G401.6 (cell line): ENCODE results near the gene SGIP1.
A peak's percentile ranks its signal among the peaks of the same experiment; 100 is the strongest.
"Not testable (repeated sequence)": the region's sequence is repeated elsewhere in the genome, so short reads cannot be mapped to it uniquely, and the experiment has no call there.

Source experiments
- FAIRE-seq: peaks from 2 replicates; lab custom pipeline; 2012; peaks lifted over from hg19 to GRCh38; lab: Jason Lieb, UNC

Gene SGIP1

DNA sequence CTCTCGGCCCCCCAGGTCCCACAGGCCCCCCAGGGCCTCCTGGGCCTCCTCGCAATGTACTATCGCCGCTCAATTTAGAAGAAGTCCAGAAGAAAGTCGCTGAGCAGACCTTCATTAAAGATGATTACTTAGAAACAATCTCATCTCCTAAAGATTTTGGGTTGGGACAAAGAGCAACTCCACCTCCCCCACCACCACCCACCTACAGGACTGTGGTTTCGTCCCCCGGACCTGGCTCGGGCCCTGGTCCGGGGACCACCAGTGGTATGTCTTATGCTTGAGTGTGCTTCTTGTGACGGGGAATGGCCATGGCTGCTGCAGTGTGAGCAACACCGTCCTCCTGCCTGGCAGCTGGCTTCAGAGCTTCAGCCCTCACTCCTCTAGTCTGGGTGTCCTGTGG is 148.2 kb downstream of the SGIP1 start:
- no peak for FAIRE-seq

DNA sequence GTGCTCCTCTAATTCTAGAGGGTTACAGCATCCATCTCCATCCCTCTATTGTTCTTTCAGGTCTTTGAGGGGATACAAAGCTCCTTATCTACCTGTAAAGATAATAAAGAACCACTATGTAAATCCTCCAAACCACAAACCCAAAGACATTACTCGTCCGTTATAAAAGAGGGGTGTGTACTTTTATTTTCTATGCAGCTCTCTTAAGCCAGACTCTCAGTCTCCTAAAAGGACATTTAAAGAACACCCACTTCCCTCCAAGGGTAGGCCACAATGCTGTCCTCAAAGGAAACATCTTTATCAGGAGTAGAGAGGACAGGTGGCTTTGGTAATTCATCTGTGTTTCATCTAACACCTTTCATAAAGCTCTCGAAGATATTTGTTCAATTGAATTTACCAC is 150.4 kb downstream of the SGIP1 start:
- FAIRE-seq = no peak

DNA sequence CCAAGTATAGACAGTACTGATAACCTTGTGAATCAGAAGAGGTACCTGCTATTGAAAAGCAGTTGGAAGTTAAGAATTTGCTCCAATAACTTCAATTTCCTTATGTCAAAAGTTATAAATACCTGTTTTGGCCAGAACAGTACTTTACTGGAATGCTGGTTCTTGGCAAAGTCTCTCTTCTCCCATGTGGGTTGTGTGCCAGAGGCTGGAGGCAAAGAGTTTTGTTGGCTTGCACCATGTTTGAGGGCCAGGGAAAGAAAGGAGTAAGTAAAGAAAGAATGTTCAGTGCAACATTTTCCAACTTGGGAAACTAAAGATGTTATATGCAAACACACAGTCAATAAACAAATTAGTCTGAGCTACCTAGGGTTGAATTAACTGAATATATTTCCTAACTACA is 151.3 kb downstream of the SGIP1 start:
- no peak for FAIRE-seq

DNA sequence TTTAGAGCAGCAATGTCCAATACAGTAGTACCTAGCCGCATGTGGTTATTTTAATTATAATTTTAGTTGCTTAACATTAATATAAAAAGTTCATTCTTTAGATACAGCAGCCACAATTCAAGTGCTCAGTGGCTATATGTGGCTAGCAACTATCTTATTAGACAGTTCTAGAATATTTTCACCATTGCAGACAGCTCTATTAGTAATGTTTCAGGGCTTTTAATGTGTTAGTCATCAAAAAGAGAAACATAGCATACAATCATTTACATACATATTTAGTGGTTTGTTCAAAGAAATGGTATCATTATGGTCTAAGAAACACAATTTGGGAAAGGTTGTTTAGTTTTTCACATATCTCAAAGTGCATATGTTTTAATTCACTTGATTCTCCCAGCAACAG is 151.7 kb downstream of the SGIP1 start:
- no peak for FAIRE-seq

DNA sequence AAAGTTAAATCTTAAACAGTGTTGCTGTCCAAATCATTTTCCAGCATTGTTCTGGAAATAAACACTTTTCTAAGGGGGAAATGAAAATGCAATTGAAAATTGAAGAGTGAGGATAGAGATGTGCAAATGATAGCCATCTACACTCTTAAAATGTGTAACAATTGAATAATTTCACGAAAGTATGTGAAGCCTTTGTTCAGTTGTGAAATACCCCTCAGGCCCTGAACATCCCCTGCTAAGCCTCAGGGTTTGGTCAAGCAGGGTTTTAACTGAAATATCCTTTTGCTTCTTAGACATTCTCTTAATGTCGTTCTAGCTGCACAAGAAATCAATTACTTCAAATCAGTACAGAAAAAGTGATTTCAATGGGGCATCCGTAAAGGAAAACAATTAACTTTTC is 152.5 kb downstream of the SGIP1 start:
- FAIRE-seq = no peak

DNA sequence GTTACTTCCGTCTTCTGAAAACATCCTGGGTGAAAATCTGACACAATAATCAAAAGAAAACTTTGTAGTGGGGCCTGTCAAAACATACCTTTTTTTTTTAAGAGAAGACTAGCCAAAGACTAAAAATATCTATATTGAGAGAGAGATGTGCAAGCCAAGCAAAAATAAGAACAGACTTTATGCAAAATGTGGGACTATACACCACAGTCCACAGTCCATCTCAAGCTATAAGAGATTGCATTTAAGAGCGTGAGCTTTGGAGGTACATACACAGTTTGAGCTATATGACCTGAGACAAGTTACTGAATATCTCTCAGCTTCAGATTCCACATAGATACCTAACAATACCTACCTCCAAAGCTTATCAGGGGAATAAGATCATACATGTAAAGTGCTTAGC is 153.4 kb downstream of the SGIP1 start:
- no peak for FAIRE-seq

DNA sequence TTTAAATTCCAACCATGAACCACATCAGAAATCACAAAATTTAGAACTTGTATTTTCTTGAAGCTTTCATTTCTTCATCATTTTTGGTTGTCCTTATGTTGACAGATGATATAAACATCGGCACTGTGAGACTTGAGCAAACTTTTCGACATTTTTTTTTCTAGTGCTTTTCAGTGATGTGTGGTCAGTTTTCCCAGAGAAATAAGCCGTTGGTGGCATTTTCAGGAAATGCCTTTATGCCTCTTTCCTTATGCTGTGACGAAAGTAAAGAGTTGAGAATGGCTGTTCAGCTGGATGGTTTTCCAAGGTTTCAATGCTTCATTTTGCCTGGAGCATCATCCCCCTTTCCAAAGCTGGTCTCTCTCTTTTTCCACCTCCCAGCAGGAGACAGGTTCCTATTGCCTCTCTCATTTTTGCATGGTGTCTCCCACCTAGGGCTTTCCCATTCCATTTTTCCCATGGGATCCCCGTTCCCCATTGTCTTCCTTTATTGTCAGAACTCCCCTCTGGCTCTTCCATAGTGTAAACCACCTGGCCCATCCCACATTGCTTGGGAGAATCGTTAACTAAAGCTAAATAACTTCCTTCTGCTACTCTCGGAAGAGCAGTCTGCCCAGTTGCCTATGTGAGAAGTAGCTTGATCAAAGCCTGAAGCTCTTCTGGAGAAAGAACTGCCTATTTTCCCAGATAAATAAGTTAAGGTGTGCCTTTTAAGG is 156.9 kb downstream of the SGIP1 start:
- no peak for FAIRE-seq

DNA sequence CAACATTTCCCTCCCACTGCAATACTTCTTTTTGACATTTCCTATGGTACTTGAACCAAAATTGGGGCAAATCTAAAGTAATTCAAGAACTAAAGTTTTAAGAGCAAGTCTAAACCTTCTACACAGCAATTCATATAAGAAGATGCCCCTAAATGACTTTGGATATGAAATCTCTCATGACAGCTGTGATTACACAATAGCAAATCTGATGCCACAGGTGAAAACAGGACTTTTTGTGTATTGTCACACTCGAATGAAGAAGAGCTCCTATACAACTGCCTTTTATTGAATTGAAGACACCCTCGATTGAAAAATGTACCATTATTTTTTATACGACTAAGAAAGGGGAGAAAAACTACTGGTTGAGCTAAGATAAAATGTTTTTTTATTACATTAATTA is 158.7 kb downstream of the SGIP1 start:
- FAIRE-seq = no peak

DNA sequence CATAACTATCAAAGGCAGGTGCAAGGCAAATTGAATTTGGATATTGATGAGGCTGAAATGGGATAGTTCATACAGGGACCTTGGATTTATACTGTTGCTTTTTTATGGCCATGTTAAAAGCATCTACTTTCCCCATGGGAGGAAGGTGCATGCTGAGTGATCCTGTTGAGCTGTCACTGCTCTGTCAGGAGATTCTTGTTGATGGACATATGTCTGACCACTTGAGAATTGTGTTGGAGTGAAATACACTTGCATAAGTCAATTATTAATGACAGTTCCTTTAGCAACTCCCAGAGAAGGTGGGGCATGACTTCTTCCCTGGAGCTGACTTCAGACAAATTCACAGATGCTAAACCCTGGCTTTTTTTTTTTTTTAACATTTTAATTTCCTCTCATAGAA is 159.9 kb downstream of the SGIP1 start:
- no peak for FAIRE-seq

DNA sequence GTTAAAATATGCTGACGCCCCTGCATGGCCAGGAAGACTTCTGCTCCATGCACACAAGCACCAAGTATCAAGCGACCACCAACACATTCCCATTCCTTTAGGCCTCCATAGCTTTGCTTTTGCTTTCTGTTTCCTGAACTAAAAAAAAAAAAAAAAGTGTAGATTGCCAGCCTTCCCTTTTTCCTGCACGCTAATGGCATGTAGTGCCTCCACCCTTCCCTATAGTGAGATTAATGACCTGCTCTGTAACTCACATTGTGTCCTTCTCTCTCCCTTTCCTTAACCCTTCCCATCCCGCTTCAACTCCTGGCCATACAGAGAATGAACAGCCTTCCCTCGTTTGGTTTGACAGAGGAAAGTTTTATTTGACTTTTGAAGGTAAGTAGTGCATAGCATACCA is 161.2 kb downstream of the SGIP1 start:
- FAIRE-seq = no peak

DNA sequence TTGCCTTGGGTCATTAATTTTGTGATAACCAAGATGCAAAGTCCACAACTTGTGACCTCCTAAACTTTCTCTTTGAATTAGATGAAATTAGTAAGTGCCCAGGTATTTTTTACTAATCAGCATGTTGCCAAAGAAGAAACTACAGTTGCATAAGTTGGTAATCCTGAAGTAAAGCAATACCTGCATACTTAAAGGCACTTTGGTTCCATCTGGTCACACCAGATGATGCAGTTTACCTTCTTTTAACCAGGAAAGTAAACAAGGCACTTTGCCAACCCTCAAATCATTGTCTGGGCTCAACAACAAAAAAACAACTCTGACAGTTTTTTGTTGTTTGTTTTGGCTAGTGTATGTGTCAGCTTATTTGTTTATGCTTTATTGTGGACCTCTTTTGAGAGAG is 162.8 kb downstream of the SGIP1 start:
- no peak for FAIRE-seq

DNA sequence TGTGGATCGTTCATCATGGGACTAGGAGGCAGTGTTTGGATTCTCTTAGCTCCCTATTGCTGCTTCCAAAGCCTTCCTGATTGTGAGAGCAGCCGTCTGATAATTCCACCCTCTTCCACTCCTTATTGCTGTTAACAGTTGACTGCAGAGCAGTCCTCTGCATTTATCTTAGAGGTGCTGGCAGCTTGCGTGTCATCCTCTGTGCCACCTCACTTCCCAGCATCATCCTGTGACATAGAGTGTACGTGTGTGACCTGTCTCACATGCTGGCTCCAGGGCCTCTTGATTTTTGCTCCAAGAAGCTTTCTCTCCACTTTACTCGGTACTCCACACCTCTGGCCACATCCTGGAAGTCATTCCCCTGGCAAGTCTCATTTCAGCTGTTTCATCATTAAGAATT is 165.3 kb downstream of the SGIP1 start:
- FAIRE-seq = no peak

DNA sequence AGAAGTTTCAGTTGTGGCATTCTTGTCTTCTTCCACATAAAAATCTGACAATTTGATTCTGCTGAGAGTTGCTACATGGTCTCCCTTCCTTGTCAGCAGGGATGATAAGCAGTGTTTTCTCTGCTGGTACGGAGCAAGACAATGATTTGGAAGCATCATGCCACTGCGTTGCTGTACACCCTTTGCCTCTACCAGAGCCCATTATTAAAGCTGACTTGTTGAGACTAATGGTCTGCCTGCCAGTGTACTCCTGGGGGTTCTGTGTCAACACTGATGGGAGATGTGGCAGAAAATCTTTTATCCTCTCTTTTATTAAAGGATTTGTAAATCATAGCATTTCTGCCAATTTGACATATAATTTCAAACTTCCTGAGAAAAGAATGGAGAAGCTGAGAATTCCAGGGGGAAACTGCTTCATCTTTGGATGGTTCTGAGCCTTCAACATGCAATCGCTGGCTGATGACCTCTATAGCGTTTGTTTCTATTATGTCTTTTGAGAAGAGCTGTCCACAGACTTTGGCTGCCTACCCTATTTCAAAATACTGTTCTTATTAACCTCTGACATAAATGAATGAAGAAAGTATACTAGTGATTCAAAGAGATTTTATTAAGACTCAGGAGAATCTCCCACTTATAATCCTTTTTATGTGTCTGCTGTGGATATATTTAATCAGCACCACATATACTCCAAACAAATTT is 170.4 kb downstream of the SGIP1 start:
- FAIRE-seq = no peak

DNA sequence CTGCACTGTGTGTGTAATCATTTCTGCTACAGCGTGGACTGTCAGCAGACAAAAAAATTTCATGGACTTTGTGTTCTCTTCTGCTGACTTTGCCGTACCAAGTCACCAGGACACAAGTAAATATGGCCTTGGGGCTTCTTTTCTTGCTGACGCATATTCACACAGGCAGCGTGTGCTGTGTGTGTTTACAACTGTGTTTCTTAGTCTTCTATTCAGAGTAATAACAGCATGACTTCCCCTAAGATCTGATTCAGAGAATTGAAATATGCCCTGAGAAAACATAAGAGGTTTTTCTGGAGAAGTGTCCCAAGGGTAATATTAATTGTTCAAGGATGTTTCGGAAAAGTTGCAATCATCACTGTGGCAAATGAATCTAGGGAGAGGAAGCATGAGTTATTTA is 171.2 kb downstream of the SGIP1 start:
- FAIRE-seq = no peak

DNA sequence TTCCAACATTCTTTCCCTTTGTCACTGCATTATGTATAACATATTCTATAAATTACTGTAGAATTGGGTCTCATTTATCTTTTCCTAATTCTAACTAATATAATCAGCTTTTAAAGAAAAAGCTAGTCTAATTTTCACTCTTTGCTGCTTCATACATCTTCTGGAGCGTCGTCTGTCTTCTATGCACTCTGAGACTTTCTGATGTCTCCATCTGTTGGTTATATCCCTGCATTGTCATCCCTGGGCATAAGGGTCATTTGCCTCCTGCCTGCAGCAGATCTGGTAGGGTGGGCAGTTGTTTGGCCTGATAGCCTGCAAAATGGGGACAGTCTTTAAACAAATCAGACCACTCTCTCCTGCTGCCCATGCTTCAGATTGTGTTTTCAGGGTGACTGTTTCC is 177.5 kb downstream of the SGIP1 start:
- FAIRE-seq = no peak

DNA sequence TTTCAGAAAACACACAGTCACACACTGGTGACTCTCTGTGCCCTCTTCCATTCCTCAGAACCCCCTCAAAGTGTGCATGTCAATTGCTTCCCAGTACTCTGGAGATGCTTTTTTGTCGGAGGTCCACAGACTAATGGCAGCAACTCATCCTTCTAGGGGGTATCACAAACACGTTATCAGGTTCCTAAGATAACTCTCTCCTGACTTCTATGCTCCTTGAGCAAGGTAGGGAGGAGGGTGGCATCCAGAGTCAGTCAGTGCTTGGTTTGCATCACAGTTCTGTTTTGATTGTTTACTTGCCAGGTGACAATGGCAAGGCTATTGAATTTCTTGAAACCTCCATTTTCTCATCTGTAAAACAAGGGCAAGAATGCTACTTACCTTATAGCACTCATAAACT is 178.9 kb downstream of the SGIP1 start:
- FAIRE-seq = no peak

DNA sequence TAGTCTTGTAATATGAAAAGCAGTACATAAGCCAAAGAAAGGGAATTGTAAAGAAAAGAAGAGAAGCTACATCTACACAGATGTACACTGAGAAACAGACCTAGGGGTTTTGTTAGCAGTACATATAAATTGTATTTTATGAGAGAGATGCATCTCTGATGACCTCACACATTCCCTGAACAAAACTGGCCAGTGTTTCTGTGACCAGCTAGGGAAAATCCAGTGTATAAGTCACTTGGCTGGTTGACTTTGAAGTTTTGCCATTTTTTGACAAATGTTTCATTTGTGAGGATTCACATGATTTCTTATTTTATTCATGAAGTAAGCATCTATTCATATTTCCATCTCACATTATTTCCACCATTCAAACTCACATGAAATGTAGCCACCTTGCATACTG is 190.0 kb downstream of the SGIP1 start:
- FAIRE-seq = no peak

DNA sequence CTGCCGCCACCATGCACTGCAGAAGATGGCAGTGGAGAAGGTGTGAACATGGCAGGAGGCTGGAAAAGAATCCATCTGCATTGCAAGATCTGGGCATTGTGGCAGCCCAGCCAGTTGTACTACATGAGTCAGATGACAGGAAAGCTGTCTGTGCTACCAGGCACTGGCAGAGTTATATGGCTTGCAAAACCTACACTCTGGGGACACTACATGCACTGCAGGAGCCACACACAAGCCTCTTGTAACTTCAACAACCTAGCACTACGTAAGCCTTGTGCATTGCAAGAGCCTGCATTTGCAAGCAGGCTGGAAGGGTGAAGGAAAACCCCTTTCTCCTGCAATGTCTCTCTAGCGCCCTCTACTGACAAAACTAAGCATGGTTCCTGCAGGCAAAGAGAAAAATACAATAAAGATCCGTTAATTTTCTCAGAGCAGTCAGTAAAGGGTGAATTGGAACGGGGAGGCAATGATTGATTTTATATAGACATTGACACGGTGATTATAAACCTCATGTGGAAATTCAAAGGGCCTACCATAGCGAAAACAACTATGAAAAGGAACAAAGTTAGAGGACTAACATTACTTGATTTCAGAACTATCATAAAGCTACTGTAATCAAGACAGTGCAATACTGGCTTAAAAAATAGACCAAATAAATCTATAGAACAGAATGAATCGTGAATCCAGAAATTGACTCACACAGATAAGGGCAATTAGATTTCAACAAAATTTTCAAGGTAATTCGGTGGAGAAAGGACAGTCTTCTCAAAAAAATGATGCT is 192.1 kb downstream of the SGIP1 start:
- FAIRE-seq = peak; percentile 73

DNA sequence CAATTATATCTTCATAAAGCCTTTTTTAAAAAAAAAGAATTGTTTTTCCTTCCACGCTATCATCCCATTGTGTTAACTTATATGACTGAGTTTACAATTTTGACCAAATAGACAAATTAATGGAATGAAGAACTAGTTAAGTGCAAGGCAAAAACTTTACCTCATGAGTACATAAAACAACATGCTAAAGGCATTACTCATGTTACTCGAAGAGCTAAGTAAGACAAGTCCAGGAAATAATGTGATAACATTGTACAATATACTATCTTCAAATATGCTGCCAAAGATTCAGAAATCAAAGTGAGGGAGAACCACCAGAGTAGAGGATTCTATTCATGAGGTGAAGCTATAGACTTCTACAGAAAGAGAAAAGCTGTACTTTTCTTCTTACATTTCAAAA is 194.1 kb downstream of the SGIP1 start:
- FAIRE-seq = no peak

DNA sequence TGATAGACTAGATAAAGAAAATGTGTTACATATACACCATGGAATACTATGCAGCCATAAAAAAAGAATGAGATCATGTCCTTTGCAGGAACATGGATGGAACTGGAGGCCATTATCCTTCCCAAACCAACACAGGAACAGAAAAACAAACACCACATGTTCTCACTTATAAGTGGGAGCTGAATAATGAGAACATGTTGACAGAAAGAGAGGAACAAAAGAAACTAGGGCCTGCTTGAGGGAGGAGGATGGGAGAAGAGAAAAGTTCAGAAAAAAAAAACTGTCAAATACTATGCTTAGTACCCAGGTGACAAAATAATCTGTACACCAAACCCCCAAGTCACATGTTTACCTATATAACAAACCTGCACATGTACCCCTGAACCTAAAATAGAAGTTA is 194.8 kb downstream of the SGIP1 start:
- not testable (repeated sequence) for FAIRE-seq

DNA sequence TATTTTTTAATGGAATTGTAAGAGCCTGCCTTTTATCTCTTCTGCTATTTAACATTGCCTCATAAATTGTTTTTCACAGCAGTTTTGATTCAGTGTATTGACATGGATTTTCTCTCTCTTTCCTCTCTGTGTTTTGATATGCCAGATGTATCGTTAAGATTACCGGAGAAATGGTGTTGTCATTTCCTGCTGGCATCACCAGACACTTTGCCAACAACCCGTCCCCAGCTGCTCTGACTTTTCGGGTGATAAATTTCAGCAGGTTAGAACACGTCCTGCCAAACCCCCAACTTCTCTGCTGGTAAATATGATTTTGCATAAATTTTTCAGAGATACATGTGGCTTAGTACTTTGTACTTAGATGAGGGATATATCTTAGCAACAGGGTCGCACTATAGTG is 195.2 kb downstream of the SGIP1 start:
- no peak for FAIRE-seq

DNA sequence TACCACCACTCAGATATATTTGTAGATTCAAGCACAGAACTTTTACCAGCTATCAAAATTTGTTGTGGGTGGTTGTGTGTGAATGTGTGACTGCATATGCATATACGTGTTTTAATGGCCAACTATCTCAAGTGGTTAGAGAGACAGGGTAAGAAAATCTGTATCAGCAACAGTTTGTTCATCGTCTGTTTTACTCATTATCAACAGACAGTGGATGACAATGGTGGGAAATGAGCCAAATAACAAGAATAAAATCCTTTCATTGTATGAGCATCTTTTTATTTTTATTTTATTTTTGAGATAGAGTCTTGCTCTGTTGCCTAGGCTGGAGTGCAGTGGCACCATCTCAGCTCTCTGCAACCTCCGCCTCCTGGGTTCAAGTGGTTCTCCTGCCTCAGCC is 195.6 kb downstream of the SGIP1 start:
- FAIRE-seq = no peak

DNA sequence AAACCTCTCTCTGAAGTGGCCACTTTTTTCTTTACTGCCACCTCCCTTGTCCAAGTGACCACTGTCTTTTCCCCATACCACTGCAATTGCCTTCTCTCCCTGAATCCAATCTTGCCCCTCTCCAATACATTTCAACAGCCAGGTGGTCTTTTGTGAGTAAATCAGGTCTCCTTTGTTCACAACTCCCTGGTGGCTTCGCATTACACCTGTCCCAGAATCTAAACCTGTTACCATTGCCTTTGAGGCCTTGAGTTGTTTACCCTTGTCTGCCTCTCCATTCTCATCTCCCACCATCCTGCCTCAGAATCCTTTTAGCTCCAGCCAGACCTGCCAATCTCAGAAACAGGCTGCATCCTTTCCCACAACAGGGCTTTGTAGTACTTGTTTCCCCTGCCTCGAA is 196.5 kb downstream of the SGIP1 start:
- no peak for FAIRE-seq
